ENCODE measurements around the gene MAN1B1. TPM values are rescaled to one million over a fixed set of nuclear protein-coding genes. Genes with fewer than 3 reads are reported as not detected.
A peak's percentile ranks its signal among the peaks of the same experiment; 100 is the strongest.
"Not testable (repeated sequence)": the region's sequence is repeated elsewhere in the genome, so short reads cannot be mapped to it uniquely, and the experiment has no call there.

Gene MAN1B1
- total RNA-seq, 3 donors from 2014 or later (not counting 1 experiment from before 2014, with no cell fraction given): 75.1 to 99.4 (median 80.4) TPM

DNA sequence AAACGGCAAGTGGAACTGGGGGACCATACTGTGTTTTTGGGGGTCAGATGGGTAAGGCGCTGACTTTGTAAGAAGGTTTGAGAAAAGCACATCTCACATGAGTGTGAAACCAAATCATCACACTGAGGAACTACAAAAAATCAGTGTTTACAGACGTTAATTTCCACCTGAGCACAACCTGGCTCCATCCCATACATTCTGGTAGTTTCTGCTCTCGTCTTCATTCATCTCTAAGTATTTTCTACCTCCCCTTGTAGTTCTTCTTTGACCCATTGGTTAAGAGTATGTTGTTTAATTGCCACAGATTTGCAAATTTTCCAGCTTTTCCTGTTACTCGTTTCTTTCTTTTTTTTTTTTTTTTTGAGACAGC is 36.7 kb downstream of the MAN1B1 start:
- Histone ChIP-seq H3K27ac (ENCODE audit: low read length) (no peak overlapping the region), H3K36me3 (ENCODE audit: control insufficient read depth, insufficient read depth, low read length) (no peaks in the 10 kb centered on the region), H3K27me3 (ENCODE audit: control insufficient read depth, insufficient read depth, low read length) (no peaks in the 10 kb centered on the region), H3K4me1 (ENCODE audit: control insufficient read depth, insufficient read depth, low read length) (peaks cover 21% of the 10 kb centered on the region), H3K4me3 (ENCODE audit: low read length) (no peak overlapping the region), H3K9me3 (ENCODE audit: control insufficient read depth, insufficient read depth, low read length) (no peaks in the 10 kb centered on the region)
- DNase-seq: no peak
- intact Hi-C loops (cut with micrococcal nuclease): no loop called here
- Mint-ChIP-seq H3K4me3 (no peak overlapping the region), H3K36me3 (no peaks in the 10 kb centered on the region), H3K27ac (no peak overlapping the region), H3K9me3 (no peaks in the 10 kb centered on the region), H3K4me1 (peaks cover 17 to 24% of the 10 kb centered on the region in 2 donors), H3K27me3 (ENCODE audit: low read depth in 2 of 2) (no peaks in the 10 kb centered on the region)
- 60% methylated on average over 4 of the region's 5 CpGs for WGBS (ENCODE audit: insufficient coverage)
- TF ChIP-seq, protein P1, sequence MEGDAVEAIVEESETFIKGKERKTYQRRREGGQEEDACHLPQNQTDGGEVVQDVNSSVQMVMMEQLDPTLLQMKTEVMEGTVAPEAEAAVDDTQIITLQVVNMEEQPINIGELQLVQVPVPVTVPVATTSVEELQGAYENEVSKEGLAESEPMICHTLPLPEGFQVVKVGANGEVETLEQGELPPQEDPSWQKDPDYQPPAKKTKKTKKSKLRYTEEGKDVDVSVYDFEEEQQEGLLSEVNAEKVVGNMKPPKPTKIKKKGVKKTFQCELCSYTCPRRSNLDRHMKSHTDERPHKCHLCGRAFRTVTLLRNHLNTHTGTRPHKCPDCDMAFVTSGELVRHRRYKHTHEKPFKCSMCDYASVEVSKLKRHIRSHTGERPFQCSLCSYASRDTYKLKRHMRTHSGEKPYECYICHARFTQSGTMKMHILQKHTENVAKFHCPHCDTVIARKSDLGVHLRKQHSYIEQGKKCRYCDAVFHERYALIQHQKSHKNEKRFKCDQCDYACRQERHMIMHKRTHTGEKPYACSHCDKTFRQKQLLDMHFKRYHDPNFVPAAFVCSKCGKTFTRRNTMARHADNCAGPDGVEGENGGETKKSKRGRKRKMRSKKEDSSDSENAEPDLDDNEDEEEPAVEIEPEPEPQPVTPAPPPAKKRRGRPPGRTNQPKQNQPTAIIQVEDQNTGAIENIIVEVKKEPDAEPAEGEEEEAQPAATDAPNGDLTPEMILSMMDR (IDR thresholded peaks at IDR 0.05): no peak
- no peak for ATAC-seq

DNA sequence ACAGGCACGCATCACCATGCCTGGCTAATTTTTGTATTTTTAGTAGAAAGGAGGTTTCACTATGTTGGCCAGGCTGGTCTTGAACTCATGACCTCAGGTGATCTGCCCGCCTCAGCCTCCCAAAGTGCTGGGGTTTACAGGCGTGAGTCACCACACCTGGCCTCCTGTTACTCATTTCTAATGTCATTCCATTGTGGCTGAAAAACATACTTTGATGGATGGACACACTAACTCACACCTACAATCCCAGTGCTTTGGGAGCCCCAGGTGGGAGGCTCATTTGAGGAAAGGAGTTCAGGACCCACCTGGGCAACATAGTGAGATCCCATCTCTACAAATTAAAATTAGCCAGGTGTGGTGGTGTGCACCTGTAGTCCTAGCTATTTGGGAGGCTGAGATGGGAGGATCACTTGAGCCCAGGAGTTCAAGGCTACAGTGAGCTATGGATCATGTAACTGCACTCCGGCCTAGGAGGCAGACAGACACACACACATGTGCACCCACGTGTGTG is 37.2 kb downstream of the MAN1B1 start:
- not testable (repeated sequence) for DNase-seq

DNA sequence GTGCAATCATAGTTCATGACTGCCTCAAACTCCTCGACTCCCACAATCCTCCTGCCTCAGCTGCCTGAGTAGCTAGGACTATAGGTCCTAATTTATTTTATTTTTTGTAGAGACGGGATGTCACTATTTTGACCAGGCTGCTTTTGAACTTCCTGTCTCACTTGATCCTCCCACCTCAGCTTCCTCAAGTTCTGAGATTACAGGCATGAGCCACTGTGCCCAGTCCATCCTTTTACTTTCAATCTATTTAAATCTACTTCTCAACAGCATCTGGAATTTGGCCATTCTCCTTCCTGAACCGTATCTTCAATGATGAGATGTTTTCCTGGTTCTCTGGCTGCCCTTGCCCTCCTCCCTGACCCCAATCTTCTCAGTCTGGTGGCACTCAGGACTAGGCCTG is 40.0 kb downstream of the MAN1B1 start:
- no peak for DNase-seq
- no peaks in the 10 kb centered on the region for H3K27me3 Mint-ChIP-seq (ENCODE audit: low read depth in 2 of 2)
- H3K27ac Mint-ChIP-seq: peak overlapping the region; percentile 82 to 96
- no peaks in the 10 kb centered on the region for H3K9me3 Mint-ChIP-seq
- Histone ChIP-seq H3K4me3 (ENCODE audit: low read length) (no peak overlapping the region), H3K27ac (ENCODE audit: low read length) (peak overlapping the region; percentile 51), H3K4me1 (ENCODE audit: control insufficient read depth, insufficient read depth, low read length) (peaks cover 35% of the 10 kb centered on the region), H3K9me3 (ENCODE audit: control insufficient read depth, insufficient read depth, low read length) (peaks cover 3% of the 10 kb centered on the region), H3K36me3 (ENCODE audit: control insufficient read depth, insufficient read depth, low read length) (no peaks in the 10 kb centered on the region), H3K27me3 (ENCODE audit: control insufficient read depth, insufficient read depth, low read length) (no peaks in the 10 kb centered on the region)
- WGBS (ENCODE audit: insufficient coverage): 9% methylated on average over 2 of the region's 3 CpGs
- H3K4me1 Mint-ChIP-seq: peaks cover 22 to 29% of the 10 kb centered on the region in 2 donors
- TF ChIP-seq, protein P1 (IDR thresholded peaks at IDR 0.05): no peak
- ATAC-seq: no peak
- H3K4me3 Mint-ChIP-seq: peak overlapping the region; percentile 77
- intact Hi-C loops (cut with micrococcal nuclease): loop anchor here (5.0 kb wide), 1 partner anchor 96 kb away; the partner anchor contains the start of gene RNF208
- no peaks in the 10 kb centered on the region for H3K36me3 Mint-ChIP-seq

More for the DNA sequence above, 37.2 kb downstream of the MAN1B1 start:
- H3K27me3 ChIP-seq (ENCODE audit: control insufficient read depth, insufficient read depth, low read length); H3K36me3 Mint-ChIP-seq; H3K27me3 Mint-ChIP-seq (ENCODE audit: low read depth in 2 of 2); intact Hi-C loops (cut with micrococcal nuclease); H3K27ac Mint-ChIP-seq; H3K27ac ChIP-seq (ENCODE audit: low read length); H3K9me3 ChIP-seq (ENCODE audit: control insufficient read depth, insufficient read depth, low read length); H3K9me3 Mint-ChIP-seq; H3K4me3 ChIP-seq (ENCODE audit: low read length); H3K36me3 ChIP-seq (ENCODE audit: control insufficient read depth, insufficient read depth, low read length); H3K4me3 Mint-ChIP-seq; ATAC-seq: not testable (repeated sequence)
- peaks cover 22 to 29% of the 10 kb centered on the region in 2 donors for H3K4me1 Mint-ChIP-seq
- 89% methylated on average over 5 of the region's 5 CpGs for WGBS (ENCODE audit: insufficient coverage)
- H3K4me1 ChIP-seq (ENCODE audit: control insufficient read depth, insufficient read depth, low read length): peaks cover 26% of the 10 kb centered on the region

DNA sequence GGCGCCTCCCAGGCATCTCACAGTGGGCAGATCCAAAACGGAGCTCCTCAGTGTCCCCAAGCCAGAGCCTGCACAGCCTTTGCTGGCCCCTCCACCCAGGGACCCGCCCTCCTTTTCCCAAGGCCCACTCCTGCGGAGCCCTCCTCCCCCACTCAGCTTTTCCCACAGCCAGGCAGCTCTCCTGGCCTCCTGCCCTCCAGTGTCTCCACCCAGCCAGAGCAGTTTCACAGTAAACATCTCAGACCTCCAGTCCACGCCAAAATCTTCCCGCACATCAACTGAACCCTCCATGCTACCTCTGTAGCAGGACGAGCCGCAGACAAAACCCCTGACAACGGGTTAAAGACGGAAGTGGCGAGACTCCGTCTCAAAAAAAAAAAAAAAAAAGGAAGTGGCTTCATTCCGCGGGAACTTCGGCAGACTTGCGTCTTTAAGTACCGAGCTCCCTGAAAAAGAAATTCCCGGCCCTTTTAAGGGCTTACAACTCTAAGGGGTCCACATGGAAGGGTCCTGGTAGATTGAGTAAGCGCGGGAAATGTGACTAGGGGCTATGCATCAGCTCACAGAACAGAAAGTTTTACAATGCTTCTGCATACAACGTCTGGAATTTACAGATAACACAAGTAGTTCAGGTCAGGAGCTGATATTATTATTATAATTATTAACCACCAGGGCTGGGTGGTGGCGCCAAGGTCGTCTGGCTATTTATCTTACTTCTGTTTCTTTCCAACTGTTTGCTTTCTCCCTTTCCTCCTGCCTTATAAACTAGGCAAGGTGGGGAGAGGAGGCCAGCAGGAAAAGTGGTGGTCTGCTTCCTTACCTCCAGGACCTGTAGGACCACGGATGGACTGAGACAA is 40.7 kb downstream of the MAN1B1 start:
- DNase-seq: peak in 1 of 2 donors; percentile 74
- H3K27me3 ChIP-seq (ENCODE audit: control insufficient read depth, insufficient read depth, low read length): no peaks in the 10 kb centered on the region
- 13% methylated on average over 20 of the region's 24 CpGs for WGBS (ENCODE audit: insufficient coverage)
- ATAC-seq: no peak
- peak overlapping the region; percentile 30 for H3K4me3 ChIP-seq (ENCODE audit: low read length)
- peaks cover 22 to 24% of the 10 kb centered on the region in 2 donors for H3K4me1 Mint-ChIP-seq
- no peaks in the 10 kb centered on the region for H3K9me3 Mint-ChIP-seq
- H3K9me3 ChIP-seq (ENCODE audit: control insufficient read depth, insufficient read depth, low read length): peaks cover 3% of the 10 kb centered on the region
- peaks cover 0 to 2% of the 10 kb centered on the region in 2 donors for H3K27me3 Mint-ChIP-seq (ENCODE audit: low read depth in 2 of 2)
- peak overlapping the region; percentile 51 for H3K27ac ChIP-seq (ENCODE audit: low read length)
- intact Hi-C loops (cut with micrococcal nuclease): loop anchor here (5.0 kb wide), 1 partner anchor 95 kb away; the partner anchor contains the start of gene RNF208
- H3K4me1 ChIP-seq (ENCODE audit: control insufficient read depth, insufficient read depth, low read length): peaks cover 35% of the 10 kb centered on the region
- TF ChIP-seq, protein P1 (IDR thresholded peaks at IDR 0.05): no peak
- no peaks in the 10 kb centered on the region for H3K36me3 Mint-ChIP-seq
- peak overlapping the region; percentile 88 for H3K4me3 Mint-ChIP-seq
- H3K27ac Mint-ChIP-seq: peak overlapping the region; percentile 82 to 96
- H3K36me3 ChIP-seq (ENCODE audit: control insufficient read depth, insufficient read depth, low read length): no peaks in the 10 kb centered on the region

All from natural killer cell (primary cell).